PFSK-1 (cell line): ENCODE measurements around the gene UBAC2.

Source experiments
- FOXP2 ChIP-seq: optimal IDR thresholded peaks from 2 replicates; pipeline ENCODE3; 2011; ENCODE audit warnings: borderline replicate concordance, control low read depth, inconsistent platforms; ENCODE audit not compliant: insufficient read depth; ENCODE audit errors: extremely low read length, extremely low read depth
- POLR2AphosphoS5 ChIP-seq: IDR thresholded peaks from 2 replicates; pipeline ENCODE4 v1.6.1; 2012; ENCODE audit warnings: low read depth, mild to moderate bottlenecking, control low read depth, low read length, moderate library complexity
- REST ChIP-seq, 2 experiments: IDR thresholded peaks; 2 replicates each; pipeline versions ENCODE4 v1.6.1 to v1.8.0; 2011 to 2012; ENCODE audit warnings: low read depth in 2 of 2, low read length in 2 of 2, control low read depth in 1 of 2, inconsistent platforms in 1 of 2, mild to moderate bottlenecking in 1 of 2, moderate library complexity in 1 of 2; ENCODE audit not compliant: insufficient read depth in 1 of 2
- SIN3A ChIP-seq: IDR thresholded peaks from 2 replicates; pipeline ENCODE4 v1.6.1; 2012; ENCODE audit warnings: mild to moderate bottlenecking, low read length, moderate library complexity, borderline replicate concordance; ENCODE audit not compliant: insufficient read depth
- TAF1 ChIP-seq: IDR thresholded peaks from 2 replicates; pipeline ENCODE4 v1.6.1; 2012; ENCODE audit warnings: low read length, control low read depth, borderline replicate concordance; ENCODE audit not compliant: insufficient read depth

UBAC2 gene

DNA sequence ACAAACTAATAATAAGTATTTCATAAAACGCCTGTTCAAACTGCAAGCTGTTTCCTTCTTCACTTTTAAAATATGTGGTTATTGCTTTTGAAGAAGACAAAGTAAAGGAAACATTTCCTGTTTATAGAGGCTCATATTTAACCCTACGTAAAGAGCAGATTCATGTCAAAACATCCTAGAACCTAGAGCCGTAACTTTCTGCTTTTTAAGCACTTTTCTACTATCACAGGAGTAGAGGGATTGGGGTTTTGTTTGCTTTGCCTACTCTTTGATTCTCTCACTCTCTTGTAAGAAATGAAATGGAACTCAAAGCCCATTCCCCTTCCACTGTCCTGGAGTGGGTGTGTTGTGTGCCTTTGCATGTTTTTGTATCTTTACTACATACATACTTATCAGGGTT lies 160.5 kb downstream of the UBAC2 start:
- TF ChIP-seq REST (IDR thresholded peaks at IDR 0.05; ENCODE audit: insufficient read depth in 1 of 2, low read depth in 2 of 2, low read length in 2 of 2) (no peak), FOXP2 (no peak), TAF1 (no peak), SIN3A (no peak), POLR2AphosphoS5 (no peak)

GRCh38 chr13:99362362-99362761 lies 161.7 kb downstream of the UBAC2 start:
- TF ChIP-seq FOXP2 (no peak), REST (IDR thresholded peaks at IDR 0.05; ENCODE audit: insufficient read depth in 1 of 2, low read depth in 2 of 2, low read length in 2 of 2) (no peak), TAF1 (no peak), SIN3A (no peak), POLR2AphosphoS5 (no peak)

GRCh38 chr13:99363391-99363790 lies 162.7 kb downstream of the UBAC2 start:
- TF ChIP-seq SIN3A: no peak

GRCh38 chr13:99363949-99364348 lies 163.3 kb downstream of the UBAC2 start:
- TF ChIP-seq REST (IDR thresholded peaks at IDR 0.05; ENCODE audit: insufficient read depth in 1 of 2, low read depth in 2 of 2, low read length in 2 of 2) (no peak), POLR2AphosphoS5 (no peak), TAF1 (no peak)

- TF ChIP-seq POLR2AphosphoS5 (no peak), TAF1 (no peak), FOXP2 (no peak), SIN3A (no peak), REST (IDR thresholded peaks at IDR 0.05; ENCODE audit: insufficient read depth in 1 of 2, low read depth in 2 of 2, low read length in 2 of 2) (no peak)
These were observed 165.7 kb downstream of the UBAC2 start for GRCh38 chr13:99366075-99366987.
